Activated T-helper 2 cell treated with anti-CD3 and anti-CD28 coated beads, Interferon-gamma antibody, Interleukin-2, Interleukin-4, amounts not matched to agents 10 μg/mL and 5 μg/mL and 100 μg/mL, durations not matched to agents 14 hours and 24 hours and 36 hours (primary cell): ENCODE results near the gene SLC30A2. TPM values are rescaled to one million over a fixed set of nuclear protein-coding genes. Genes with fewer than 3 reads are reported as not detected.
A peak's percentile ranks its signal among the peaks of the same experiment; 100 is the strongest.

ENCODE experiments used
- DNase-seq: peaks from one replicate; pipeline ENCODE4 v3.0.0; 2021; ENCODE audit warnings: low spot score
- H3K27ac Mint-ChIP-seq: one replicate; pipeline ENCODE4 v1.8.0; 2021; ENCODE audit warnings: mixed read lengths
- H3K27me3 Mint-ChIP-seq: one replicate; pipeline ENCODE4 v1.8.0; 2021; ENCODE audit warnings: low read depth, mixed read lengths
- H3K36me3 Mint-ChIP-seq: one replicate; pipeline ENCODE4 v1.8.0; 2021; ENCODE audit warnings: low read depth, mixed read lengths
- H3K4me1 Mint-ChIP-seq: one replicate; pipeline ENCODE4 v1.8.0; 2021; ENCODE audit warnings: low read depth, mixed read lengths
- H3K4me3 Mint-ChIP-seq: one replicate; pipeline ENCODE4 v1.8.0; 2021; ENCODE audit warnings: low read depth, mild to moderate bottlenecking, moderate library complexity, mixed read lengths
- H3K9me3 Mint-ChIP-seq: one replicate; pipeline ENCODE4 v1.8.0; 2021; ENCODE audit warnings: mixed read lengths
- intact Hi-C: fragments of 100-400 bp; cut with micrococcal nuclease; formaldehyde crosslinking; loops from one replicate; pipeline ENCODE4 v1.15.1; 2023
- total RNA-seq: library from RNA; stranded (reverse); gene quantifications from 2 replicates; pipeline ENCODE4 v1.2.3, GENCODE V29; 2022

SLC30A2 gene
- total RNA-seq, 1 donor from 2014 or later, result not detected

GRCh38 chr1:25993197-25993951 lies 52.5 kb downstream of the SLC30A2 start:
- H3K4me1 Mint-ChIP-seq, result peaks cover 51% of the 10 kb centered on the region
- H3K4me3 Mint-ChIP-seq, result no peak overlapping the region
- H3K36me3 Mint-ChIP-seq, result no peaks in the 10 kb centered on the region
- intact Hi-C loops, result no loop called here
- H3K27me3 Mint-ChIP-seq, result no peaks in the 10 kb centered on the region
- no peaks in the 10 kb centered on the region for H3K9me3 Mint-ChIP-seq
- no peak overlapping the region for H3K27ac Mint-ChIP-seq
- DNase-seq, result no peak

DNA sequence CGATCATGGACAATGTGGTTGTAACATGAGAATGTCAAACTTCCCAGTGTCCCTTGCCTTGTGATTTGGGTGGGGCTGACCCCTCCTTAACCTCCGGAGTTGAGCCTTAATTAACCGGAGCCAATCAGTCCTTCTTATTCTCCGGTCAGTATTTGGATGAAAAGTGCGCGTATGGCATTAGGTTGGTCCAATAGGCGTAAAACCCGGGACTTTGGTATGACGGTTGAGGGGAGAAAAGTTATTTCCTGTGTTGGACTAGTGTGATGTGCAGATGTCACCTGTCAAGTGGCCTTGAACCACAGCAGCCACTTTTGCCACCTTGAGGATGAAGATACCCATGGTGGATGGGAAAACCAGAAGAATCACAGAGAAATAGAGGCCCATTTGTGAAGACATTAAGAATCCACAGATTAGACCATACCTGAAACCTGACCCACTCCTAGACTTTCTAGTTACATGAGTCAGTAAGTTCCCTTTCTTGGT lies 53.2 kb downstream of the SLC30A2 start:
- Mint-ChIP-seq H3K9me3 (no peaks in the 10 kb centered on the region), H3K4me3 (no peak overlapping the region), H3K27me3 (no peaks in the 10 kb centered on the region), H3K27ac (no peak overlapping the region), H3K36me3 (no peaks in the 10 kb centered on the region), H3K4me1 (peaks cover 53% of the 10 kb centered on the region)
- intact Hi-C loops, result no loop called here
- DNase-seq, result no peak

DNA sequence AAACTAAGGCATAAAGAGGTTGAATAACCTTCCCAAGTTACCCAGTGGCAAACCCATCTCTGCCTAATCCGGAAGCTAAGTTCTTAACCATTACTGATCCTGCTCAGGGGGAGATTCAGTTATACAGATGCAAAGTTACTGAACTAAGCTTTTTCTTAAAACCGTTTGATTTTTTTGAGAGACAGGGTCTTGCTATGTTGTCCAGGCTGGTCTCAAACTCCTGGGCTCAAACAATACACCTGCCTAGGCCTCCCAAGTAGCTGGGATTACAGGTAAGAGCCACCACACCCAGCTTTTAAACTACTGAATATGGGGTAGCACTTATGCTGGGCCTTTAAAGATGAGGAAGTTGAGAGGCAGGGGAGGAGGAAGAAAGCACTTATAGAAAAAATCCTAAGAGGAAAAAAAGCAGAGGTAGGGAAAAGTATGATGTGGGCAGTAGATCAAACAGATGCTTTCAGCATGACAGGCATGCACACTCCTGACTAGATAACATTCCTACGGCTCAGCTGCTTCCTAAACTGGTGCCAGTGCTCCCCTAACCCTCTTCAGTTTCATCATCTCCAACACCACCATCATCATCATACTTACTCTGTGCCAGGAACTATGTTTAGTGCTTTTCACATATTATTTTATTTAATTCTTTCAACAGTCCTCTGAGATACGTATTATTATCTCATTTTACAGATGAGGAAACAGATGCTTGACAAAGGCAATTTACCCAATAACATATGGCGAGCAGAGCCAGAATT lies 53.8 kb downstream of the SLC30A2 start:
- no peaks in the 10 kb centered on the region for H3K9me3 Mint-ChIP-seq
- no peak overlapping the region for H3K4me3 Mint-ChIP-seq
- H3K36me3 Mint-ChIP-seq, result peaks cover 3% of the 10 kb centered on the region
- H3K27me3 Mint-ChIP-seq, result no peaks in the 10 kb centered on the region
- H3K27ac Mint-ChIP-seq, result no peak overlapping the region
- no peak for DNase-seq
- H3K4me1 Mint-ChIP-seq, result peaks cover 49% of the 10 kb centered on the region
- intact Hi-C loops, result no loop called here

DNA sequence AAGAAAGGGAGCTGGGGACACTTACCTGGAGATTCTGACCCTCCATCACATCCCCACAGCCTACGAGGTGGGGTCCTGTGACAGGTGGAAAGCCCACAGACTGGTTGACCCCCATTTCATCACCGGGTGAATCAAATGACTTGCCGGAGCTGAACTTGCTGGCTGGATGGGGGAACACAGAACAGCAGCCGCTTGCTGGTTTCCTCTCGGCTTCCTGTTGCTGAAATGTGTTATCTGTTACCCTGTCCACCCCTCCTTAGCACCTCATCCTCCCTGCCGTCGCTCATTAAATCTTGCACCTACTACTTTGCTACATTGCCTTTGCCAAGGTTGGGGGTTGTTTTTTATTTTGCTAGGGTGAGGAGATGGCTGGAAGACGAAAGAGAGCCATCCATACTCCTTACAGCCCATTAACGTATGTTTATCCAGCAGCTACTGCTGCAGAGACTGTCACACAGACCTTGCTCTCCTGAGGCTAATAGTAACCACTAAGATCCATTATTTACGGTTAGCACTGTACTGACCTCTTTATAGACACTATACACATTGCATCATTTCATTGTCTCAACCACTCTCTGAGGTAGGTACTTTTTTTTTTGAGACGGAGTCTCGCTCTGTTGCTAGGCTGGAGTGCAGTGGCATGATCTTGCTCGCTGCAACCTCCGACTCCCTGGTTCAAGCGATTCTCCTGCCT lies 55.1 kb downstream of the SLC30A2 start:
- Mint-ChIP-seq H3K4me3 (peak overlapping the region; percentile 74), H3K9me3 (no peaks in the 10 kb centered on the region), H3K4me1 (peaks cover 48% of the 10 kb centered on the region), H3K36me3 (peaks cover 8% of the 10 kb centered on the region), H3K27me3 (no peaks in the 10 kb centered on the region), H3K27ac (peak overlapping the region; percentile 79)
- intact Hi-C loops, result no loop called here
- peak; percentile 28 for DNase-seq

DNA sequence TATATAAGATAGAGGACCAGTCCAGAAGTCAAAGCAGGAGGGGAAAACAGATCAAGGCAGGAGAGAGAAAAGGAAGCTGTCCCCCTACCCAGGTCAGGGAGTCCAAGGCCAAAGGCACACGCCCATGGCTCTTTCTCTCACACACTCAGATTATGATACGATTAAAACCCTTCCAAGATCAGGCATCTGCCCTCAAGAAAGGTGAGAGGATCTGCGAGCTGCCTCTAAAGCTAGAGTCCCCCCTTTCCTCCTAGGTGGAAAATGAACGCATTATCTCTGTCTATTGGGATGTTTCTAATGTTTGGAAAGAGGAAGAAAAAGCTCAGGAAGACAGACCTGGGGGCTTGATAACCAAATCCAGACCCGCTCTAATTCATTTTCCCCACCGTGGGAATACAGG lies 55.7 kb downstream of the SLC30A2 start:
- H3K27ac Mint-ChIP-seq, result peak overlapping the region; percentile 79
- H3K9me3 Mint-ChIP-seq, result no peaks in the 10 kb centered on the region
- intact Hi-C loops, result no loop called here
- H3K4me3 Mint-ChIP-seq, result peak overlapping the region; percentile 74
- no peak for DNase-seq
- H3K27me3 Mint-ChIP-seq, result no peaks in the 10 kb centered on the region
- peaks cover 14% of the 10 kb centered on the region for H3K36me3 Mint-ChIP-seq
- peaks cover 53% of the 10 kb centered on the region for H3K4me1 Mint-ChIP-seq

DNA sequence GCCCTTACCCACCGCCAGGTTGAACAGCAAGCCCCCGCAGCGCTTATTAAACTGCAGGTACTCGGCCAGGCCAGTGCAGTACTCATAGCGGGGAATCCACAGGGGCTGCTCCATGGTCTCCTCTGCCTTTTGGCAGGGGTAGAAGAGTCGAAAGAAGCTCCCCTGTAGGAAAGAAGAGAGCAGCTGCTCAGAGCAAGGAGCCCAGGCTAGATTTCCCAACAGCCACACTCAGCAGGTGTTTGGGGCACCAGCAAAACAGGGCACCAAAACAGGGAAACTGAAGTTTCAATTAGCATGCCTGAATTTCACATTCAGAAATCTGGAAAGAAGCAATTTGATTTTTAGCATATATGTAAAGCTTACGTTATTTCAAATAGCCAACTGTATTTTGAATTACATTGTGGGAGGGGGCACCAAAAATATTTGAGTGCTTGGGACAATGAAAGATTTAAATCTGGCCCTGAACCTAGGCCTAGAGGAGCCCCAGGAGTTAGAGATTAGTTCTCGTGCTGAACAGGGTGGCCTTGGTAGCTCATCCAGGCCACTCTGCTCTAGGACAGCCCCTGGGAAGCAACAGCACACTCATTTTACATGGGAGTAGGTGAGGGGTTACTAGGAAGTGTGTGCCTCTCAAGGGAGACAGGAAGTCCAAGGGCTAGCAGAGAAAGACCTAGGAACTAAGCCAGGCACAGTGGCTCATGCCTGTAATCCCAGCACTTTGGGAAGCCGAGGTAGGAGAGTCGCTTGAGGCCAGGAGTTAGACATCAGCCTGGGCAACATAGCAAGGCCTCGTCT lies 56.3 kb downstream of the SLC30A2 start:
- peaks cover 53% of the 10 kb centered on the region for H3K4me1 Mint-ChIP-seq
- peak overlapping the region; percentile 74 for H3K4me3 Mint-ChIP-seq
- H3K9me3 Mint-ChIP-seq, result no peaks in the 10 kb centered on the region
- H3K36me3 Mint-ChIP-seq, result peaks cover 16% of the 10 kb centered on the region
- peak overlapping the region; percentile 82 for H3K27ac Mint-ChIP-seq
- no peaks in the 10 kb centered on the region for H3K27me3 Mint-ChIP-seq
- intact Hi-C loops, result no loop called here
- no peak for DNase-seq

GRCh38 chr1:25987951-25988350 lies 58.0 kb downstream of the SLC30A2 start:
- peaks cover 47% of the 10 kb centered on the region for H3K4me1 Mint-ChIP-seq

More at GRCh38 chr1:25987951-25988350, 58.0 kb downstream of the SLC30A2 start:
- Mint-ChIP-seq H3K27ac (no peak overlapping the region), H3K4me3 (no peak overlapping the region), H3K36me3 (peaks cover 29% of the 10 kb centered on the region), H3K27me3 (no peaks in the 10 kb centered on the region), H3K9me3 (no peaks in the 10 kb centered on the region)
- intact Hi-C loops, result no loop called here
- no peak for DNase-seq

Other genes starting within 250 kb of the SLC30A2 start
- 8.0 and 8.2 TPM in 2 replicates for gene SELENON, start 245.9 kb downstream of the SLC30A2 start, total RNA-seq
- 29.6 and 30.0 TPM in 2 replicates for gene MTFR1L, start 226.2 kb downstream of the SLC30A2 start, total RNA-seq
- 9.5 and 10.9 TPM in 2 replicates for gene AUNIP, start 186.7 kb downstream of the SLC30A2 start, total RNA-seq
- 7.4 and 7.9 TPM in 2 replicates for gene PAQR7, start 170.4 kb downstream of the SLC30A2 start, total RNA-seq
- gene STMN1, start 139.7 kb downstream of the SLC30A2 start, total RNA-seq, result 334 and 341 TPM in 2 replicates
- 7.3 and 7.7 TPM in 2 replicates for gene PAFAH2, start 48.1 kb downstream of the SLC30A2 start, total RNA-seq
- not detected in 2 replicates for gene EXTL1, start 24.3 kb downstream of the SLC30A2 start, total RNA-seq
- not detected in 2 replicates for gene TRIM63, start 21.5 kb upstream of the SLC30A2 start, total RNA-seq
- gene PDIK1L, start 65.7 kb upstream of the SLC30A2 start, total RNA-seq, result 15.2 and 17.2 TPM in 2 replicates
- gene FAM110D, start 113.0 kb upstream of the SLC30A2 start, total RNA-seq, result 0.07 TPM in 1 of 2 replicates, not detected in the other
- gene C1orf232, start 122.8 kb upstream of the SLC30A2 start, total RNA-seq, result not detected in 2 replicates
- 57.5 and 65.0 TPM in 2 replicates for gene ZNF593, start 123.8 kb upstream of the SLC30A2 start, total RNA-seq
- not detected in 2 replicates for gene ZNF593OS, start 125.7 kb upstream of the SLC30A2 start, total RNA-seq
- 3.4 TPM in 2 replicates for gene CNKSR1, start 131.4 kb upstream of the SLC30A2 start, total RNA-seq
- gene CATSPER4, start 144.5 kb upstream of the SLC30A2 start, total RNA-seq, result not detected in 2 replicates
- gene CEP85, start 188.1 kb upstream of the SLC30A2 start, total RNA-seq, result 39.6 and 39.8 TPM in 2 replicates
- gene SH3BGRL3, start 234.0 kb upstream of the SLC30A2 start, total RNA-seq, result 437 TPM in 2 replicates